ENCODE measurements around the gene SLC12A8.

Gene SLC12A8

GRCh38 chr3:125110016-125110875, 102.3 kb downstream of the SLC12A8 start:
- DNase-seq, result peak; percentile 99

GRCh38 chr3:125109536-125109925, 103.0 kb downstream of the SLC12A8 start:
- no peak for DNase-seq

GRCh38 chr3:125108833-125109535, 103.6 kb downstream of the SLC12A8 start:
- DNase-seq, result no peak

- peak; percentile 86 for DNase-seq
Measured at GRCh38 chr3:125107861-125108567, 104.5 kb downstream of the SLC12A8 start.

GRCh38 chr3:125107363-125107762, 105.2 kb downstream of the SLC12A8 start:
- DNase-seq, result no peak

GRCh38 chr3:125105116-125105515, 107.4 kb downstream of the SLC12A8 start:
- no peak for DNase-seq

- no peak for DNase-seq
Measured at GRCh38 chr3:125104639-125105038, 107.9 kb downstream of the SLC12A8 start.

GRCh38 chr3:125103406-125103805, 109.1 kb downstream of the SLC12A8 start:
- DNase-seq, result no peak

GRCh38 chr3:125102470-125102869, 110.1 kb downstream of the SLC12A8 start:
- no peak for DNase-seq

GRCh38 chr3:125098611-125099291, 113.8 kb downstream of the SLC12A8 start:
- no peak for DNase-seq

- no peak for DNase-seq
Measured at GRCh38 chr3:125090649-125091048, 121.9 kb downstream of the SLC12A8 start.

- DNase-seq, result peak; percentile 59
Measured at GRCh38 chr3:125087768-125088391, 124.7 kb downstream of the SLC12A8 start.

- no peak for DNase-seq
Measured at GRCh38 chr3:125085166-125085565, 127.4 kb downstream of the SLC12A8 start.

GRCh38 chr3:125083776-125084175, 128.8 kb downstream of the SLC12A8 start:
- DNase-seq, result peak; percentile 38

GRCh38 chr3:125082339-125082738, 130.2 kb downstream of the SLC12A8 start:
- DNase-seq, result peak; percentile 73

GRCh38 chr3:125080077-125080476, 132.5 kb downstream of the SLC12A8 start:
- no peak for DNase-seq

- DNase-seq, result no peak
Measured at GRCh38 chr3:125079675-125080045, 132.9 kb downstream of the SLC12A8 start.

- no peak for DNase-seq
Measured at GRCh38 chr3:125078951-125079674, 133.4 kb downstream of the SLC12A8 start.

GRCh38 chr3:125077864-125078263, 134.7 kb downstream of the SLC12A8 start:
- no peak for DNase-seq

- no peak for DNase-seq
Measured at GRCh38 chr3:125076464-125076863, 136.1 kb downstream of the SLC12A8 start.

- no peak for DNase-seq
Measured at GRCh38 chr3:125075738-125076137, 136.8 kb downstream of the SLC12A8 start.
